GM18867 (cell line): ENCODE data around the gene HSD17B11.
A peak's percentile ranks its signal among the peaks of the same experiment; 100 is the strongest.
"Not testable (repeated sequence)": the region's sequence is repeated elsewhere in the genome, so short reads cannot be mapped to it uniquely, and the experiment has no call there.

Experiments used
- ATAC-seq: cut with Tn5 transposase; IDR thresholded peaks from one replicate; pipeline ENCODE4 v1.9.1; 2021; ENCODE audit warnings: mild to moderate bottlenecking, moderate library complexity; ENCODE audit not compliant: unreplicated experiment

Gene HSD17B11

GRCh38 chr4:87360338-87360935 lies 30.6 kb downstream of the HSD17B11 start:
- no peak for ATAC-seq

GRCh38 chr4:87359258-87359657 lies 31.7 kb downstream of the HSD17B11 start:
- no peak for ATAC-seq

GRCh38 chr4:87356832-87357526 lies 34.0 kb downstream of the HSD17B11 start:
- no peak for ATAC-seq

- ATAC-seq, result no peak
Measured at GRCh38 chr4:87354168-87355102, 36.6 kb downstream of the HSD17B11 start.

- ATAC-seq, result peak; percentile 76
Measured at GRCh38 chr4:87353592-87353991, 37.4 kb downstream of the HSD17B11 start.

- no peak for ATAC-seq
Measured at GRCh38 chr4:87345139-87345538, 45.8 kb downstream of the HSD17B11 start.

GRCh38 chr4:87342872-87343271 lies 48.1 kb downstream of the HSD17B11 start:
- ATAC-seq, result no peak

- ATAC-seq, result not testable (repeated sequence)
Measured at GRCh38 chr4:87341954-87342635, 48.9 kb downstream of the HSD17B11 start.

- ATAC-seq, result no peak
Measured at GRCh38 chr4:87339440-87339839, 51.5 kb downstream of the HSD17B11 start.

- no peak for ATAC-seq
Measured at GRCh38 chr4:87337361-87337760, 53.6 kb downstream of the HSD17B11 start.

GRCh38 chr4:87333267-87333666 lies 57.7 kb downstream of the HSD17B11 start:
- no peak for ATAC-seq

- no peak for ATAC-seq
Measured at GRCh38 chr4:87330761-87331160, 60.2 kb downstream of the HSD17B11 start.

GRCh38 chr4:87327136-87327535 lies 63.9 kb downstream of the HSD17B11 start:
- ATAC-seq, result no peak

GRCh38 chr4:87326460-87326859 lies 64.5 kb downstream of the HSD17B11 start:
- ATAC-seq, result no peak

- no peak for ATAC-seq
Measured at GRCh38 chr4:87322754-87323153, 68.2 kb downstream of the HSD17B11 start, which contains the start of gene HSD17B13. Gene HSD17B13, minus strand, starts transcription at chr4:87322882. Its CDS starts 41 bp downstream, at chr4:87322841.

- ATAC-seq, result no peak
Measured at GRCh38 chr4:87321888-87322287, 69.1 kb downstream of the HSD17B11 start.

- ATAC-seq, result no peak
Measured at GRCh38 chr4:87317527-87317926, 73.5 kb downstream of the HSD17B11 start.

GRCh38 chr4:87316961-87317360 lies 74.0 kb downstream of the HSD17B11 start:
- ATAC-seq, result no peak

GRCh38 chr4:87315000-87315399 lies 76.0 kb downstream of the HSD17B11 start:
- ATAC-seq, result not testable (repeated sequence)

- no peak for ATAC-seq
Measured at GRCh38 chr4:87313756-87314155, 77.2 kb downstream of the HSD17B11 start.

- no peak for ATAC-seq
Measured at GRCh38 chr4:87311684-87312083, 79.3 kb downstream of the HSD17B11 start.
